Neural progenitor cell (in vitro differentiated cells): Measurements from ENCODE around the gene GABRQ. TPM values are rescaled to one million over a fixed set of nuclear protein-coding genes. Genes with fewer than 3 reads are reported as not detected.
"Not testable (repeated sequence)": the region's sequence is repeated elsewhere in the genome, so short reads cannot be mapped to it uniquely, and the experiment has no call there.

ENCODE experiments used
- DNase-seq: peaks from one replicate; pipeline ENCODE4 v3.0.0-alpha.2; 2016; ENCODE audit warnings: low spot score
- H2AFZ ChIP-seq: fragments of 200-600 bp; sonication (generic); replicated peaks from 2 replicates; pipeline ENCODE4 v1.6.1; 2016; ENCODE audit warnings: antibody characterized with exemption
- H3F3A ChIP-seq: fragments of 200-600 bp; sonication (generic); 2 replicates; pipeline ENCODE4 v1.6.1; 2016; ENCODE audit warnings: antibody characterized with exemption, low read depth
- H3K27ac ChIP-seq: fragments of 200-600 bp; sonication (generic); 2 replicates; pipeline ENCODE4 v1.5.1; 2016; ENCODE audit warnings: mild to moderate bottlenecking
- H3K27me3 ChIP-seq: fragments of 200-600 bp; sonication (generic); 2 replicates; pipeline ENCODE4 v1.6.1; 2016; ENCODE audit warnings: mild to moderate bottlenecking, moderate library complexity
- H3K36me3 ChIP-seq: fragments of 200-600 bp; sonication (generic); 2 replicates; pipeline ENCODE4 v1.5.1; 2016
- H3K4me1 ChIP-seq: fragments of 200-600 bp; sonication (generic); 2 replicates; pipeline ENCODE4 v1.6.1; 2016; ENCODE audit warnings: mixed run types
- H3K4me2 ChIP-seq: fragments of 200-600 bp; sonication (generic); 2 replicates; pipeline ENCODE4 v1.6.1; 2016
- H3K4me3 ChIP-seq: fragments of 200-600 bp; sonication (generic); 2 replicates; pipeline ENCODE4 v1.5.1; 2016
- H3K79me2 ChIP-seq: fragments of 200-600 bp; sonication (generic); 2 replicates; pipeline ENCODE4 v1.6.1; 2016; ENCODE audit warnings: low read depth
- H3K9ac ChIP-seq: fragments of 200-600 bp; sonication (generic); 2 replicates; pipeline ENCODE4 v1.6.1; 2016
- H3K9me3 ChIP-seq: fragments of 200-600 bp; sonication (generic); 2 replicates; pipeline ENCODE4 v1.5.1; 2016; ENCODE audit warnings: low read depth
- H4K20me1 ChIP-seq: fragments of 200-600 bp; sonication (generic); 2 replicates; pipeline ENCODE4 v1.6.1; 2016; ENCODE audit warnings: low read depth
- H3K27ac Mint-ChIP-seq: 3 replicates; pipeline ENCODE4 v1.8.0; 2021; ENCODE audit warnings: mixed read lengths
- H3K27me3 Mint-ChIP-seq: 2 replicates; pipeline ENCODE4 v1.8.0; 2022; ENCODE audit warnings: low read depth, mild to moderate bottlenecking, inconsistent platforms, moderate library complexity, mixed read lengths; ENCODE audit not compliant: insufficient read depth
- H3K36me3 Mint-ChIP-seq: 3 replicates; pipeline ENCODE4 v1.8.0; 2021; ENCODE audit warnings: mixed read lengths
- H3K4me1 Mint-ChIP-seq: 3 replicates; pipeline ENCODE4 v1.8.0; 2021; ENCODE audit warnings: mixed read lengths
- H3K4me3 Mint-ChIP-seq: 3 replicates; pipeline ENCODE4 v1.8.0; 2021; ENCODE audit warnings: mild to moderate bottlenecking, moderate library complexity, mixed read lengths
- H3K9me3 Mint-ChIP-seq: 3 replicates; pipeline ENCODE4 v1.8.0; 2020; ENCODE audit warnings: mixed read lengths
- CTCF ChIP-seq: fragments of 200-600 bp; sonication (generic); IDR thresholded peaks from 2 replicates; pipeline ENCODE4 v1.5.1; 2017; ENCODE audit warnings: antibody characterized with exemption, mild to moderate bottlenecking
- EZH2 ChIP-seq: fragments of 200-600 bp; sonication (generic); IDR thresholded peaks from 2 replicates; pipeline ENCODE4 v1.6.1; 2017; ENCODE audit warnings: antibody characterized with exemption, mild to moderate bottlenecking, moderate library complexity
- EZH2phosphoT487 ChIP-seq: fragments of 200-600 bp; sonication (generic); IDR thresholded peaks from 2 replicates; pipeline ENCODE4 v1.6.1; 2017; ENCODE audit warnings: antibody characterized with exemption
- total RNA-seq: library from RNA; depleted of rRNA; stranded (reverse); fragments of >200 nt; gene quantifications from 2 replicates; pipeline ENCODE4 v1.2.3, GENCODE V29; 2015; ENCODE audit warnings: low replicate concordance

GABRQ gene
- total RNA-seq, 1 donor from 2014 or later = 1.5 TPM

DNA sequence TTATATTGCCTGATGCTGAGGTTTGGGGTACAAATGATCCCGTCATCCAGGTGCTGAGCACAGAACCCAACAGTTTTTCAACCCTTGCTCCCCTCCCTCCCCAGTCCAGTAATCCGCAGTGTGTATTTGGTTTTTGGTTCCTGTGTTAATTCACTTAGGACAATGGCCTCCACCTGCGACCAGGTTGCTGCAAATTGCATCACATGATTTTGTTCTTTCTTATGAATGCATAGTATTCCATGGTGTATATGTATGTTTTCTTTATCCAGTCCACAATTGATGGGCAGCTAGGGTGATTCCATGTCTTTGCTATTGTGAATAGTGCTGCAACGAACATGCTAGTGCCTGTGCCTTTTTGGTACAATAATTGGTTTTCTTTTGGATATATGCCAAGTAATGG is 25.4 kb downstream of the GABRQ start:
- no peak overlapping the region for H2AFZ ChIP-seq
- Mint-ChIP-seq H3K4me1 (no peaks in the 10 kb centered on the region), H3K36me3 (no peaks in the 10 kb centered on the region), H3K27ac (no peak overlapping the region), H3K4me3 (no peak overlapping the region), H3K9me3 (peaks cover 4% of the 10 kb centered on the region), H3K27me3 (peaks cover 3% of the 10 kb centered on the region)
- no peak overlapping the region for H3K27ac ChIP-seq
- no peaks in the 10 kb centered on the region for H3F3A ChIP-seq
- no peak overlapping the region for H3K4me2 ChIP-seq
- H3K79me2 ChIP-seq = no peaks in the 10 kb centered on the region
- H3K4me3 ChIP-seq = no peak overlapping the region
- no peaks in the 10 kb centered on the region for H3K9me3 ChIP-seq
- no peak for TF ChIP-seq EZH2
- no peak for TF ChIP-seq EZH2phosphoT487
- no peak for TF ChIP-seq CTCF
- H4K20me1 ChIP-seq = no peaks in the 10 kb centered on the region
- no peaks in the 10 kb centered on the region for H3K4me1 ChIP-seq
- H3K9ac ChIP-seq = no peak overlapping the region
- DNase-seq = no peak
- H3K27me3 ChIP-seq = peaks cover 6% of the 10 kb centered on the region
- no peaks in the 10 kb centered on the region for H3K36me3 ChIP-seq

DNA sequence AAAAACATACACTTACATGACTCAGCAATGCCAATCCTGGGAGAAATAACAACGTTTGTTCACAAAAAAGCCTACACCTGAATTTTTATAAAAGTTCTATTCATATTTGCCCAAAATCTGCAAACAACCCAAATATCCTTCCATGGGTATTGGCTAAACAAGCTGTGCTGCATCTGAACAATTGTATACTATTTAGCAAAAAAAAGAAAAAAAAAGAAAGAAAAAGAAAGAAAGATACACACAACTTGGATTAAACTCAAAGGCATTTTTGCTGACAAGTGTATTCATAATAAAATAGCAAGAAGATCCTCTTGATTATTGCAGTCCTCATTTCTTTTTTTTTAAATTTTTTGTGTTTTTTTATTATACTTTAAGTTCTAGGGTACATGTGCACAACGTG is 36.4 kb downstream of the GABRQ start:
- Mint-ChIP-seq H3K9me3 (peaks cover 7% of the 10 kb centered on the region), H3K27ac (no peak overlapping the region), H3K4me1 (no peaks in the 10 kb centered on the region), H3K27me3 (no peaks in the 10 kb centered on the region), H3K4me3 (no peak overlapping the region), H3K36me3 (no peaks in the 10 kb centered on the region)
- no peak overlapping the region for H2AFZ ChIP-seq
- H3K79me2 ChIP-seq = no peaks in the 10 kb centered on the region
- H3K27ac ChIP-seq = no peak overlapping the region
- no peaks in the 10 kb centered on the region for H3F3A ChIP-seq
- no peaks in the 10 kb centered on the region for H3K9me3 ChIP-seq
- no peaks in the 10 kb centered on the region for H3K4me1 ChIP-seq
- TF ChIP-seq CTCF (no peak), EZH2 (no peak), EZH2phosphoT487 (no peak)
- H3K36me3 ChIP-seq = no peaks in the 10 kb centered on the region
- no peak overlapping the region for H3K4me3 ChIP-seq
- H3K4me2 ChIP-seq = no peak overlapping the region
- no peak for DNase-seq
- H4K20me1 ChIP-seq = no peaks in the 10 kb centered on the region
- H3K27me3 ChIP-seq = no peaks in the 10 kb centered on the region
- no peak overlapping the region for H3K9ac ChIP-seq

DNA sequence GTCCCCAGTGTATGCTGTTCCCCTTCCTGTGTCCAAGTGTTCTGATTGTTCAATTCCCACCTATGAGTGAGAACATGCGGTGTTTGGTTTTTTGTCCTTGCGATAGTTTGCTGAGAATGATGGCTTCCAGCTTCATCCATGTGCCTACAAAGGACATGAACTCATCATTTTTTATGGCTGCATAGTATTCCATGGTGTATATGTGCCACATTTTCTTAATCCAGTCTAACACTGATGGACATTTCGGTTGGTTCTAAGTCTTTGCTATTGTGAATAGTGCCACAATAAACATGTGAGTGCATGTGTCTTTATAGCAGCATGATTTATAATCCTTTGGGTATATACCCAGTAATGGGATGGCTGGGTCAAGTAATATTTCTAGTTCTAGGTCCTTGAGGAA is 37.0 kb downstream of the GABRQ start:
- not testable (repeated sequence) for H3K27me3 ChIP-seq, H3K27ac Mint-ChIP-seq, H4K20me1 ChIP-seq, H3K4me3 Mint-ChIP-seq, H3K27me3 Mint-ChIP-seq, H3F3A ChIP-seq, H2AFZ ChIP-seq, H3K9me3 ChIP-seq, H3K27ac ChIP-seq, DNase-seq, H3K36me3 Mint-ChIP-seq, H3K4me1 ChIP-seq, H3K4me2 ChIP-seq, H3K9ac ChIP-seq, H3K79me2 ChIP-seq, H3K9me3 Mint-ChIP-seq, H3K4me1 Mint-ChIP-seq, H3K4me3 ChIP-seq, H3K36me3 ChIP-seq

DNA sequence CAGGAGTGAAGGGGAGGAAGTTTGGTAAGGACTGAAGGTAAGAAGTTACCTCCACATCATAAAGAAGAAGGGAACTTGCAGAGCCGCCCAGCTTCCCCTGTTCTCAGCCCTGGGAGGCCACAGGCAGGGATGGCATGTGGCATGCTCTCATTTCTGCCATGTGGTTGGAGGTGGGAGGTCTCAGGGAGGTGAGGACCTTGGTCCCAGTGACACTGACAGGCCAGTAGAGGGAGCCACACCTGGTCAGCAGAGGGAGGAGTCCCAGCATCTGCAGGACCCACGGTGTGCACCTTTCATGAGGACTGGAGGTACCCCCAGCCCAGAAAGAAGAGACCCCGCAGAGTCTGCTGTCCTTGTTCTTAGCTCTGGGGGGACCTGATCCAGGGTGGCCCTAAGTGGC is 43.3 kb downstream of the GABRQ start:
- not testable (repeated sequence) for H3K4me2 ChIP-seq, H3K79me2 ChIP-seq, H3K27me3 ChIP-seq, H3K4me1 ChIP-seq, H3K4me3 Mint-ChIP-seq, H3K27ac ChIP-seq, H3K4me1 Mint-ChIP-seq, H4K20me1 ChIP-seq, DNase-seq, H3K9ac ChIP-seq, H3K9me3 Mint-ChIP-seq, H3F3A ChIP-seq, H3K9me3 ChIP-seq, H2AFZ ChIP-seq, H3K36me3 Mint-ChIP-seq, H3K27me3 Mint-ChIP-seq, H3K27ac Mint-ChIP-seq, H3K4me3 ChIP-seq, H3K36me3 ChIP-seq

DNA sequence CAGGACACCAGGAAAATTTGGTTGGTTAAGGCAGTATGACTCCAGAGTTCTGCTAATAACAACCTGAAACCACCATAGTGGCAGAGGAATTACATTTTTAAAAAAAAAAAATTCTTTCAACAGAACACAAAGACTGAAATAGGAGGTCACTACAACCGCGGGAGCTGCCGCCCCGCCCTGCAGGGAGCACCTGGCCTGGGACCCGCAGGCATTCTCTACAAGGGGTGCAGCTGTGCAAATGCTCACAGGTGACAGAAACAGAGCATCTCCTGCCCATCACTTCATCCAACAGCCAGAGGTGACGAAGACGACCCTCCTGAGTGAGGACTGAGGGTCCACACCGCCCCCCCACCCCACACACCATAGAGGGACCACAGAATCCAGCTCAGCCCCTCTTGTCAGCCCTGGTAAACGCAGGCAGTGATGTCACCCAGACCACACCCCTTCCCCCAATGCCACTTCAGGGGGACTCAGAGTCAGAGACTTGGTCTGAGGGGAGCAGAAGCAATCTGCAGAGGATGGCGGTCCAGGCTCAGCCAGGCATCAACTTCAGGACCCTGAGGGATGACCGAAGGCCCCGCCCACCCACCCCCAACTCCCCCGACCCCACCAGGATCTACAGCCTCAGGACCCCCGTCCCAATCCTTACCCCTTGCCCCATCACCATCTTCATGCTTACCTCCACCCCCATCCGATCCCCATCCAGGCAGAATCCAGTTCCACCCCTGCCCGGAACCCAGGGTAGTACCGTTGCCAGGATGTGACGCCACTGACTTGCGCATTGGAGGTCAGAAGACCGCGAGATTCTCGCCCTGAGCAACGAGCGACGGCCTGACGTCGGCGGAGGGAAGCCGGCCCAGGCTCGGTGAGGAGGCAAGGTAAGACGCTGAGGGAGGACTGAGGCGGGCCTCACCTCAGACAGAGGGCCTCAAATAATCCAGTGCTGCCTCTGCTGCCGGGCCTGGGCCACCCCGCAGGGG is 60.5 kb downstream of the GABRQ start, which contains the start of gene MAGEA3:
Gene MAGEA3 (plus strand): TSS at position 843 of the 980 bp plus-strand sequence. CDS start 2,039 bp downstream, outside the sequence.
- H3K4me1 ChIP-seq, H3K36me3 ChIP-seq, H3K9me3 ChIP-seq, H3K4me3 ChIP-seq, H3K36me3 Mint-ChIP-seq, H3K27ac Mint-ChIP-seq, H3K79me2 ChIP-seq, H3K27me3 ChIP-seq, H3K4me3 Mint-ChIP-seq, H2AFZ ChIP-seq, H3F3A ChIP-seq, H3K27ac ChIP-seq, H3K9ac ChIP-seq, DNase-seq, H3K9me3 Mint-ChIP-seq, H3K27me3 Mint-ChIP-seq, H3K4me2 ChIP-seq, H3K4me1 Mint-ChIP-seq, H4K20me1 ChIP-seq: not testable (repeated sequence)

DNA sequence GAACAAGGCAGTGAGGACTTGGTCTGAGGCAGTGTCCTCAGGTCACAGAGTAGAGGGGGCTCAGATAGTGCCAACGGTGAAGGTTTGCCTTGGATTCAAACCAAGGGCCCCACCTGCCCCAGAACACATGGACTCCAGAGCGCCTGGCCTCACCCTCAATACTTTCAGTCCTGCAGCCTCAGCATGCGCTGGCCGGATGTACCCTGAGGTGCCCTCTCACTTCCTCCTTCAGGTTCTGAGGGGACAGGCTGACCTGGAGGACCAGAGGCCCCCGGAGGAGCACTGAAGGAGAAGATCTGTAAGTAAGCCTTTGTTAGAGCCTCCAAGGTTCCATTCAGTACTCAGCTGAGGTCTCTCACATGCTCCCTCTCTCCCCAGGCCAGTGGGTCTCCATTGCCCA is 62.7 kb downstream of the GABRQ start:
- not testable (repeated sequence) for H3K79me2 ChIP-seq, H3K4me3 Mint-ChIP-seq, H3K27ac Mint-ChIP-seq, H3K27ac ChIP-seq, H3K9me3 ChIP-seq, H3K9ac ChIP-seq, H3K4me2 ChIP-seq, H4K20me1 ChIP-seq, H3K27me3 ChIP-seq, H3K9me3 Mint-ChIP-seq, H3K4me1 ChIP-seq, H3K36me3 ChIP-seq, H2AFZ ChIP-seq, H3K4me3 ChIP-seq, H3K36me3 Mint-ChIP-seq, H3K27me3 Mint-ChIP-seq, DNase-seq, H3K4me1 Mint-ChIP-seq, H3F3A ChIP-seq
